HepG2 (cell line): Measurements from ENCODE around the gene TCOF1. TPM values are rescaled to one million over a fixed set of nuclear protein-coding genes. Genes with fewer than 3 reads are reported as not detected.
A peak's percentile ranks its signal among the peaks of the same experiment; 100 is the strongest.

ENCODE experiments used
- BHLHE40 ChIP-seq: IDR thresholded peaks from 2 replicates; pipeline ENCODE4 v1.6.1; 2011; ENCODE audit warnings: low read length, improper control_type of control experiment
- CHCHD3 ChIP-seq: sonication (generic); formaldehyde crosslinking; IDR thresholded peaks from 2 replicates; pipeline ENCODE4 v1.8.0; 2022; ENCODE audit warnings: mild to moderate bottlenecking, missing genetic modification reagents, moderate library complexity
- CREBL2 ChIP-seq: sonication (generic); formaldehyde crosslinking; IDR thresholded peaks from 2 replicates; pipeline ENCODE4 v1.8.1; 2023; ENCODE audit warnings: missing genetic modification reagents, mild to moderate bottlenecking, borderline replicate concordance
- ESRRA ChIP-seq: sonication (generic); formaldehyde crosslinking; IDR thresholded peaks from 2 replicates; pipeline ENCODE4 v1.5.1; 2020; ENCODE audit warnings: mild to moderate bottlenecking, low read depth, missing genetic modification reagents
- HMGA1 ChIP-seq: sonication (generic); formaldehyde crosslinking; conservative IDR thresholded peaks from 2 replicates; pipeline ENCODE4 v1.4.0; 2020; ENCODE audit warnings: missing genetic modification reagents
- HNRNPUL1 ChIP-seq: fragments of 200-400 bp; formaldehyde crosslinking; IDR thresholded peaks from 2 replicates; pipeline ENCODE4 v1.6.1; 2017; ENCODE audit warnings: low read depth, mild to moderate bottlenecking, low read length, moderate library complexity
- PRPF4 ChIP-seq: fragments of 200-400 bp; formaldehyde crosslinking; IDR thresholded peaks from 2 replicates; pipeline ENCODE4 v1.6.1; 2016; ENCODE audit warnings: low read length, low read depth; ENCODE audit not compliant: poor library complexity, severe bottlenecking
- PTBP1 ChIP-seq: fragments of 200-400 bp; formaldehyde crosslinking; IDR thresholded peaks from 2 replicates; pipeline ENCODE4 v1.6.1; 2018; ENCODE audit warnings: low read length, low read depth; ENCODE audit not compliant: poor library complexity, severe bottlenecking
- ZBTB14 ChIP-seq: sonication (generic); formaldehyde crosslinking; IDR thresholded peaks from 2 replicates; pipeline ENCODE4 v1.4.0; 2020; ENCODE audit warnings: missing genetic modification reagents
- ZFP36L2 ChIP-seq: sonication (generic); formaldehyde crosslinking; IDR thresholded peaks from 2 replicates; pipeline ENCODE4 v1.4.0; 2020; ENCODE audit warnings: missing genetic modification reagents
- ZFY ChIP-seq: sonication (generic); formaldehyde crosslinking; IDR thresholded peaks from 2 replicates; pipeline ENCODE4 v1.4.0; 2020; ENCODE audit warnings: missing genetic modification reagents
- ZNF10 ChIP-seq: sonication (generic); formaldehyde crosslinking; IDR thresholded peaks from 2 replicates; pipeline ENCODE4 v1.4.0; 2020; ENCODE audit warnings: mild to moderate bottlenecking, low read depth, missing genetic modification reagents, borderline replicate concordance
- ZNF350 ChIP-seq: sonication (generic); formaldehyde crosslinking; IDR thresholded peaks from 2 replicates; pipeline ENCODE4 v1.4.0; 2020; ENCODE audit warnings: mild to moderate bottlenecking, low read depth, missing genetic modification reagents, borderline replicate concordance
- polyA plus RNA-seq, 8 experiments: library from polyadenylated mRNA; depleted of rRNA in 3 of 8; stranded (reverse) in 7 of 8; unstranded in 1 of 8; fragments of >200 nt; fragmentation: Illumina TruSeq in 4 of 8; extraction: Trizol in 4 of 8; gene quantifications; 2 replicates each; pipeline versions ENCODE4 v1.2.1 to v1.2.3, GENCODE V29; 2011 to 2016; ENCODE audit warnings: low read depth in 4 of 8, missing spikeins in 1 of 8, mixed read lengths in 1 of 8; ENCODE audit not compliant: insufficient read depth in 1 of 8
- total RNA-seq, 5 experiments: library from RNA; depleted of rRNA; stranded (reverse); fragments of >200 nt; fragmentation: Illumina TruSeq; extraction: Trizol; gene quantifications; 2 replicates each; pipeline ENCODE4 v1.2.3, GENCODE V29; 2016; ENCODE audit warnings: low read depth in 1 of 5
- TF ChIP-seq, protein P1 (sequence below): sonication (generic); formaldehyde crosslinking; IDR thresholded peaks from 2 replicates; pipeline ENCODE4 v1.4.0; 2020; ENCODE audit warnings: missing genetic modification reagents
- TF ChIP-seq, protein P2 (sequence below): sonication (generic); formaldehyde crosslinking; IDR thresholded peaks from 2 replicates; pipeline ENCODE4 v1.4.0; 2020; ENCODE audit warnings: missing genetic modification reagents; ENCODE audit errors: not compliant biosample characterization
- TF ChIP-seq, protein P3 (sequence below): sonication (generic); formaldehyde crosslinking; IDR thresholded peaks from 2 replicates; pipeline ENCODE4 v1.4.0; 2020; ENCODE audit warnings: missing genetic modification reagents, mild to moderate bottlenecking, borderline replicate concordance
- TF ChIP-seq, protein P4 (sequence below): sonication (generic); formaldehyde crosslinking; IDR thresholded peaks from 2 replicates; pipeline ENCODE4 v1.8.0; 2022; ENCODE audit warnings: mild to moderate bottlenecking, missing genetic modification reagents, moderate library complexity
- TF ChIP-seq, protein P5 (sequence below), 2 experiments: fragments of 450-650 bp in 1 of 2; sonication (generic) in 1 of 2; formaldehyde crosslinking; IDR thresholded peaks; 2 replicates each; pipeline versions ENCODE4 v1.5.0 to v1.8.0; 2020 to 2022; ENCODE audit warnings: mild to moderate bottlenecking in 1 of 2, missing genetic modification reagents in 1 of 2

The TCOF1 gene
- total and polyA plus RNA-seq, 2 of the 13 experiments (the other 11 are each of a cell fraction or from before 2014, with no cell fraction given) = 10.1 to 41.6 TPM

DNA sequence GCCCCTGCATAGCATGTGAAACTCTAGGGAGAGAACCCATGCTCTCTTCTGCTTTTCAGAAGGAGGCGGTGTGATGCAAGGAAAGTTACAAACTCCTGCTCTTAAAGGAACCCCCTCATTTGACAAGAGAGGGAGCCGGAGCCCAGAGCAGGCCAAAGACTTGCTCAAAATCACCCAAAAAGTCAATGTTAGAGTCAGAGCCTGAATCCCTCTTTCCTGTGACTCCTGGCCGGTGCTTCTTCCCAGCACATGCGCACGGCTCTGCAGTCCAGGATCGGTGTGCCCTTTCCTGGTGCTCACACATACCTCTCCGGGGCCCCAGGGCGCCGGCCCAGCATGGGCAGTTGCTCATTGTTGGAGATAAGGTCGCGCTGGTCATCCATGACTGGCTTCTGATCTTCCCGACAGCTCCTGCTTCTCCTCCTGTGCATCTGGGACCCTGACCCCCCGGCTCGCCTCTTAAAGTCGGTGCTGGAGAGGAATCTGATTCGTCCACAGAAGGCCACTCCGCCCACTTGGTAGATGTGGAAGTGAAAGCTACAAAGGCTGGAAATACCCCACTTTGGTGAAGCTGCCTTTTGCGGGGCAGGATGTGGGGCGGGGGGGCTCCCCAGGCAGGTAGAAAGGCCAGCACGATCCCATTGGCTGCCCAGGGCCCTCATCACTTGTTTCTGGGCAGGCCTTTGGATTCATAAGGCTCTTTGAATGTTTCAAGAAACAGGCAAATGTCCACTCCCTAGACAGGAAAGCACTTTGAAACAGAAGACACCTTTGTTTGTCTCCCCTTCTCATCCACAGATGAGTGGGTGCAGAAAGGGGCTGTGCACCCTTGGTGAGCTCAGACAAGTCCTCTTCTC is 55.0 kb downstream of the TCOF1 start, which contains the start of gene CD74 (continued):
- TF ChIP-seq, protein P1, sequence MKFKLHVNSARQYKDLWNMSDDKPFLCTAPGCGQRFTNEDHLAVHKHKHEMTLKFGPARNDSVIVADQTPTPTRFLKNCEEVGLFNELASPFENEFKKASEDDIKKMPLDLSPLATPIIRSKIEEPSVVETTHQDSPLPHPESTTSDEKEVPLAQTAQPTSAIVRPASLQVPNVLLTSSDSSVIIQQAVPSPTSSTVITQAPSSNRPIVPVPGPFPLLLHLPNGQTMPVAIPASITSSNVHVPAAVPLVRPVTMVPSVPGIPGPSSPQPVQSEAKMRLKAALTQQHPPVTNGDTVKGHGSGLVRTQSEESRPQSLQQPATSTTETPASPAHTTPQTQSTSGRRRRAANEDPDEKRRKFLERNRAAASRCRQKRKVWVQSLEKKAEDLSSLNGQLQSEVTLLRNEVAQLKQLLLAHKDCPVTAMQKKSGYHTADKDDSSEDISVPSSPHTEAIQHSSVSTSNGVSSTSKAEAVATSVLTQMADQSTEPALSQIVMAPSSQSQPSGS = no peak
- TF ChIP-seq PRPF4 (no peak), CREBL2 (CRISPR knock-in tag) (no peak; the same call in 1 of the 2 replicates), CHCHD3 (CRISPR knock-in tag) (no peak), HMGA1 (CRISPR knock-in tag) (no peak), ZFY (CRISPR knock-in tag) (peak; percentile 64), BHLHE40 (peak; percentile 33; the same call in 1 of the 2 replicates), ESRRA (CRISPR knock-in tag) (0 out of 2 replicates have a peak, but pooled peaks have one; percentile 14), ZNF10 (CRISPR knock-in tag) (no peak), ZNF350 (CRISPR knock-in tag) (peak; percentile 58; the same call in 1 of the 2 replicates), ZBTB14 (CRISPR knock-in tag) (no peak), PTBP1 (no peak), HNRNPUL1 (no peak), ZFP36L2 (no peak)
- TF ChIP-seq, protein P2, sequence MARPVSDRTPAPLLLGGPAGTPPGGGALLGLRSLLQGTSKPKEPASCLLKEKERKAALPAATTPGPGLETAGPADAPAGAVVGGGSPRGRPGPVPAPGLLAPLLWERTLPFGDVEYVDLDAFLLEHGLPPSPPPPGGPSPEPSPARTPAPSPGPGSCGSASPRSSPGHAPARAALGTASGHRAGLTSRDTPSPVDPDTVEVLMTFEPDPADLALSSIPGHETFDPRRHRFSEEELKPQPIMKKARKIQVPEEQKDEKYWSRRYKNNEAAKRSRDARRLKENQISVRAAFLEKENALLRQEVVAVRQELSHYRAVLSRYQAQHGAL = no peak
- TF ChIP-seq, protein P3, sequence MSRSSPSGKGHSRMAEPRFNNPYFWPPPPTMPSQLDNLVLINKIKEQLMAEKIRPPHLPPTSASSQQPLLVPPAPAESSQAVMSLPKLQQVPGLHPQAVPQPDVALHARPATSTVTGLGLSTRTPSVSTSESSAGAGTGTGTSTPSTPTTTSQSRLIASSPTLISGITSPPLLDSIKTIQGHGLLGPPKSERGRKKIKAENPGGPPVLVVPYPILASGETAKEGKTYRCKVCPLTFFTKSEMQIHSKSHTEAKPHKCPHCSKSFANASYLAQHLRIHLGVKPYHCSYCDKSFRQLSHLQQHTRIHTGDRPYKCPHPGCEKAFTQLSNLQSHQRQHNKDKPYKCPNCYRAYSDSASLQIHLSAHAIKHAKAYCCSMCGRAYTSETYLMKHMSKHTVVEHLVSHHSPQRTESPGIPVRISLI (CRISPR knock-in tag) = 0 out of 2 replicates have a peak, but pooled peaks have one; percentile 24
- TF ChIP-seq, protein P4, sequence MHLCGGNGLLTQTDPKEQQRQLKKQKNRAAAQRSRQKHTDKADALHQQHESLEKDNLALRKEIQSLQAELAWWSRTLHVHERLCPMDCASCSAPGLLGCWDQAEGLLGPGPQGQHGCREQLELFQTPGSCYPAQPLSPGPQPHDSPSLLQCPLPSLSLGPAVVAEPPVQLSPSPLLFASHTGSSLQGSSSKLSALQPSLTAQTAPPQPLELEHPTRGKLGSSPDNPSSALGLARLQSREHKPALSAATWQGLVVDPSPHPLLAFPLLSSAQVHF = no peak
- TF ChIP-seq, protein P5, sequence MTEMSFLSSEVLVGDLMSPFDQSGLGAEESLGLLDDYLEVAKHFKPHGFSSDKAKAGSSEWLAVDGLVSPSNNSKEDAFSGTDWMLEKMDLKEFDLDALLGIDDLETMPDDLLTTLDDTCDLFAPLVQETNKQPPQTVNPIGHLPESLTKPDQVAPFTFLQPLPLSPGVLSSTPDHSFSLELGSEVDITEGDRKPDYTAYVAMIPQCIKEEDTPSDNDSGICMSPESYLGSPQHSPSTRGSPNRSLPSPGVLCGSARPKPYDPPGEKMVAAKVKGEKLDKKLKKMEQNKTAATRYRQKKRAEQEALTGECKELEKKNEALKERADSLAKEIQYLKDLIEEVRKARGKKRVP (CRISPR knock-in tag; IDR thresholded peaks at IDR 0.05) = no peak
